HEK293 (cell line): Measurements from ENCODE around the gene BST1.

Source experiments
- CTCF ChIA-PET: fragments of 350-600 bp; formaldehyde crosslinking; extraction: SDS; loops from one replicate; lab custom pipeline; 2021; ENCODE audit warnings: antibody characterized with exemption; lab: Yijun Ruan, JAX
- POLR2A ChIA-PET: fragments of 300-600 bp; formaldehyde crosslinking; extraction: SDS; loops from one replicate; lab custom pipeline; 2020; ENCODE audit warnings: antibody characterized with exemption, inconsistent platforms; lab: Yijun Ruan, JAX
- H3K27ac ChIP-seq: fragments of 200-500 bp; sonication (Bioruptor generic); 2 replicates; pipeline ENCODE4 v1.5.1; 2014; ENCODE audit warnings: low read depth, low read length, control low read depth, inconsistent platforms; ENCODE audit errors: extremely low read depth
- H3K36me3 ChIP-seq, 2 experiments: fragments of 200-500 bp in 1 of 2; sonication (Bioruptor generic) in 1 of 2; 1 replicate in 1 of 2; 2 replicates in 1 of 2; pipeline ENCODE4 v1.5.1; 2014 to 2017; ENCODE audit warnings: inconsistent platforms in 2 of 2, low read length in 2 of 2; ENCODE audit not compliant: control insufficient read depth in 2 of 2, insufficient read depth in 1 of 2
- H3K4me1 ChIP-seq: fragments of 200-500 bp; sonication (Bioruptor generic); 2 replicates; pipeline ENCODE4 v1.5.1; 2014; ENCODE audit warnings: mild to moderate bottlenecking, low read length, inconsistent platforms; ENCODE audit not compliant: control insufficient read depth, insufficient read depth
- H3K4me3 ChIP-seq: 2 replicates; pipeline ENCODE4 v1.5.1; 2011; ENCODE audit warnings: low read depth, mild to moderate bottlenecking, control low read depth, low read length, moderate library complexity
- H3K9me3 ChIP-seq: fragments of 200-500 bp; sonication (Bioruptor generic); 2 replicates; pipeline ENCODE4 v1.5.1; 2014; ENCODE audit warnings: low read depth, low read length, inconsistent platforms; ENCODE audit not compliant: control insufficient read depth, insufficient read depth
- KLF8 ChIP-seq: fragments of 450-650 bp; formaldehyde crosslinking; IDR thresholded peaks from 2 replicates; pipeline ENCODE4 v1.5.1; 2016; ENCODE audit warnings: missing biosample characterization, missing genetic modification characterization
- MEIS1 ChIP-seq: sonication (generic); formaldehyde crosslinking; IDR thresholded peaks from 2 replicates; pipeline ENCODE4 v1.8.1; 2022; ENCODE audit warnings: missing genetic modification reagents, mild to moderate bottlenecking, borderline replicate concordance
- REPIN1 ChIP-seq: fragments of 450-650 bp; formaldehyde crosslinking; IDR thresholded peaks from 2 replicates; pipeline ENCODE4 v1.5.1; 2017; ENCODE audit warnings: missing biosample characterization, missing genetic modification characterization, low read depth
- ZBTB48 ChIP-seq: fragments of 450-650 bp; formaldehyde crosslinking; IDR thresholded peaks from 2 replicates; pipeline ENCODE4 v1.5.1; 2016; ENCODE audit warnings: missing biosample characterization, missing genetic modification characterization
- ZNF132 ChIP-seq: fragments of 450-650 bp; formaldehyde crosslinking; IDR thresholded peaks from 2 replicates; pipeline ENCODE4 v1.5.1; 2017; ENCODE audit warnings: missing biosample characterization, missing genetic modification characterization, borderline replicate concordance
- ZNF169 ChIP-seq: fragments of 450-650 bp; formaldehyde crosslinking; IDR thresholded peaks from 2 replicates; pipeline ENCODE4 v1.5.1; 2016; ENCODE audit warnings: missing biosample characterization, missing genetic modification characterization
- ZNF174 ChIP-seq: fragments of 450-650 bp; formaldehyde crosslinking; IDR thresholded peaks from 2 replicates; pipeline ENCODE4 v1.5.0; 2017; ENCODE audit warnings: missing biosample characterization, mild to moderate bottlenecking, missing genetic modification characterization
- ZNF175 ChIP-seq: fragments of 450-650 bp; formaldehyde crosslinking; IDR thresholded peaks from 2 replicates; pipeline ENCODE4 v1.5.1; 2016; ENCODE audit warnings: missing biosample characterization, missing genetic modification characterization
- ZNF19 ChIP-seq: fragments of 450-650 bp; formaldehyde crosslinking; IDR thresholded peaks from 2 replicates; pipeline ENCODE4; 2016; ENCODE audit warnings: missing biosample characterization, missing genetic modification characterization, low read depth
- ZNF558 ChIP-seq: fragments of 450-650 bp; formaldehyde crosslinking; IDR thresholded peaks from 2 replicates; pipeline ENCODE4 v1.5.1; 2016; ENCODE audit warnings: missing biosample characterization, missing genetic modification characterization
- ZNF843 ChIP-seq: fragments of 450-650 bp; formaldehyde crosslinking; IDR thresholded peaks from 2 replicates; pipeline ENCODE4 v1.5.1; 2016; ENCODE audit warnings: missing biosample characterization, missing genetic modification characterization
- TF ChIP-seq, protein P1 (sequence below): fragments of 450-650 bp; formaldehyde crosslinking; IDR thresholded peaks from 2 replicates; pipeline ENCODE4 v1.5.1; 2016; ENCODE audit warnings: missing biosample characterization, missing genetic modification characterization
- TF ChIP-seq, protein P2 (sequence below): fragments of 450-650 bp; formaldehyde crosslinking; IDR thresholded peaks from 2 replicates; pipeline ENCODE4 v1.5.1; 2016; ENCODE audit warnings: missing biosample characterization, missing genetic modification characterization
- TF ChIP-seq, protein P3 (sequence below): fragments of 450-650 bp; formaldehyde crosslinking; IDR thresholded peaks from 2 replicates; pipeline ENCODE4 v1.5.1; 2016; ENCODE audit warnings: missing biosample characterization, missing genetic modification characterization
- TF ChIP-seq, protein P4 (sequence below): sonication (generic); formaldehyde crosslinking; IDR thresholded peaks from 2 replicates; pipeline ENCODE4 v1.8.1; 2022; ENCODE audit warnings: mild to moderate bottlenecking, moderate library complexity, missing genetic modification reagents

The BST1 gene

DNA sequence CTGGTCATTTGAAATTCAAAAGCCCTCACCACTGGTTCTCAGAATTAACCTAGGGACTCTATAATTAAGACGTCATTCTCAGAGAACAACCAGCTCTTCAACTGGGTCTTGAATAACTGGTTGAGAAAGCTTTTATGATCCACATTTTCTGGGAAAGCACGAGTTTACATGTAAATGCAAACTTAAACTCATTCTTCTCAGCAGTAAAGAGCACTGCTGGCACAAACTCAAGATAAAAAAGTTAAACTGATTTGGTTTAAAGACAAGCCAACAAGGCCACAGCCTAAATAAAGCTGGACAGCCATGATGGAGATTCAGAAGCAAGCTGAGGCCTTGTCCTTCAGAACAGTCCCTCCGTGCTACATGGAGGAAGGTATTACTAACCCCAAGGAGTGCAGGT, 13.2 kb downstream of the BST1 start:
- ChIA-PET CTCF (interaction anchor here (1.0 kb wide), 1 partner anchor 26 kb away, joined by 3 read pairs; no protein-coding TSS in a partner anchor), POLR2A (no interaction called here)
- Histone ChIP-seq H3K9me3 (no peaks in the 10 kb centered on the region), H3K27ac (no peak overlapping the region), H3K4me3 (no peak overlapping the region)
- no peak for TF ChIP-seq ZNF132 (tag by site-specific recombination)
- TF ChIP-seq, protein P1, sequence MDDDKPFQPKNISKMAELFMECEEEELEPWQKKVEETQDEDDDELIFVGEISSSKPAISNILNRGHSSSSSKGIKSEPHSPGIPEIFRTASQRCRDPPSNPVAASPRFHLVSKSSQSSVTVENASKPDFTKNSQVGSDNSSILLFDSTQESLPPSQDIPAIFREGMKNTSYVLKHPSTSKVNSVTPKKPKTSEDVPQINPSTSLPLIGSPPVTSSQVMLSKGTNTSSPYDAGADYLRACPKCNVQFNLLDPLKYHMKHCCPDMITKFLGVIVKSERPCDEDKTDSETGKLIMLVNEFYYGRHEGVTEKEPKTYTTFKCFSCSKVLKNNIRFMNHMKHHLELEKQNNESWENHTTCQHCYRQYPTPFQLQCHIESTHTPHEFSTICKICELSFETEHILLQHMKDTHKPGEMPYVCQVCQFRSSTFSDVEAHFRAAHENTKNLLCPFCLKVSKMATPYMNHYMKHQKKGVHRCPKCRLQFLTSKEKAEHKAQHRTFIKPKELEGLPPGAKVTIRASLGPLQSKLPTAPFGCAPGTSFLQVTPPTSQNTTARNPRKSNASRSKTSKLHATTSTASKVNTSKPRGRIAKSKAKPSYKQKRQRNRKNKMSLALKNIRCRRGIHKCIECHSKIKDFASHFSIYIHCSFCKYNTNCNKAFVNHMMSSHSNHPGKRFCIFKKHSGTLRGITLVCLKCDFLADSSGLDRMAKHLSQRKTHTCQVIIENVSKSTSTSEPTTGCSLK (tag by site-specific recombination): no peak
- no peak for TF ChIP-seq KLF8 (tag by site-specific recombination)
- TF ChIP-seq, protein P2, sequence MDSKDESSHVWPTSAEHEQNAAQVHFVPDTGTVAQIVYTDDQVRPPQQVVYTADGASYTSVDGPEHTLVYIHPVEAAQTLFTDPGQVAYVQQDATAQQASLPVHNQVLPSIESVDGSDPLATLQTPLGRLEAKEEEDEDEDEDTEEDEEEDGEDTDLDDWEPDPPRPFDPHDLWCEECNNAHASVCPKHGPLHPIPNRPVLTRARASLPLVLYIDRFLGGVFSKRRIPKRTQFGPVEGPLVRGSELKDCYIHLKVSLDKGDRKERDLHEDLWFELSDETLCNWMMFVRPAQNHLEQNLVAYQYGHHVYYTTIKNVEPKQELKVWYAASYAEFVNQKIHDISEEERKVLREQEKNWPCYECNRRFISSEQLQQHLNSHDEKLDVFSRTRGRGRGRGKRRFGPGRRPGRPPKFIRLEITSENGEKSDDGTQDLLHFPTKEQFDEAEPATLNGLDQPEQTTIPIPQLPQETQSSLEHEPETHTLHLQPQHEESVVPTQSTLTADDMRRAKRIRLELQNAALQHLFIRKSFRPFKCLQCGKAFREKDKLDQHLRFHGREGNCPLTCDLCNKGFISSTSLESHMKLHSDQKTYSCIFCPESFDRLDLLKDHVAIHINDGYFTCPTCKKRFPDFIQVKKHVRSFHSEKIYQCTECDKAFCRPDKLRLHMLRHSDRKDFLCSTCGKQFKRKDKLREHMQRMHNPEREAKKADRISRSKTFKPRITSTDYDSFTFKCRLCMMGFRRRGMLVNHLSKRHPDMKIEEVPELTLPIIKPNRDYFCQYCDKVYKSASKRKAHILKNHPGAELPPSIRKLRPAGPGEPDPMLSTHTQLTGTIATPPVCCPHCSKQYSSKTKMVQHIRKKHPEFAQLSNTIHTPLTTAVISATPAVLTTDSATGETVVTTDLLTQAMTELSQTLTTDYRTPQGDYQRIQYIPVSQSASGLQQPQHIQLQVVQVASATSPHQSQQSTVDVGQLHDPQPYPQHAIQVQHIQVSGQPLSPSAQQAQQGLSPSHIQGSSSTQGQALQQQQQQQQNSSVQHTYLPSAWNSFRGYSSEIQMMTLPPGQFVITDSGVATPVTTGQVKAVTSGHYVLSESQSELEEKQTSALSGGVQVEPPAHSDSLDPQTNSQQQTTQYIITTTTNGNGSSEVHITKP (tag by site-specific recombination): no peak
- TF ChIP-seq ZNF175 (tag by site-specific recombination): no peak
- no peak for TF ChIP-seq ZNF19 (tag by site-specific recombination)
- TF ChIP-seq, all 188 proteins: peak for 0
- H3K36me3 ChIP-seq: no peaks in the 10 kb centered on the region
- H3K4me1 ChIP-seq: no peaks in the 10 kb centered on the region

DNA sequence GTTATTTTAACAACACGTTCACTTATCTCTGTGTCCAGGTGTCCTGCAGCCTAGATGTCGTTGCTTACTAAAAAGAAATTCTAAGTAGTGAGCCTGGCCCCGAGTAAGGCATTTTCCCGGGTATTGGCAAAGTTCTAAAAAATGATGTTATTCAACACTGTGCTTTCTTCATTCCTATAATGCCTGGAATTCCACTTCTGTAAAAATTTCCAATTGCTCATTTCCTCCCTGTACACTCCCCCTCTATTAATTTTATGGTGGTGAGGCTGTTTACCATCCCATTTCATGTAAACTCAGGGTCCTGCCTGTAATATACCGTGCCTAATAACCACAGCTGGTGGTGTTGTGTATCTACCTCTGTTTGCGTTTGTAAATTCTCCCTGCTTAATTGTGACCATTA, 14.2 kb downstream of the BST1 start:
- no peak for TF ChIP-seq ZNF843 (tag by site-specific recombination)
- TF ChIP-seq, all 188 proteins: peak for 0
- H3K4me3 ChIP-seq: no peak overlapping the region

DNA sequence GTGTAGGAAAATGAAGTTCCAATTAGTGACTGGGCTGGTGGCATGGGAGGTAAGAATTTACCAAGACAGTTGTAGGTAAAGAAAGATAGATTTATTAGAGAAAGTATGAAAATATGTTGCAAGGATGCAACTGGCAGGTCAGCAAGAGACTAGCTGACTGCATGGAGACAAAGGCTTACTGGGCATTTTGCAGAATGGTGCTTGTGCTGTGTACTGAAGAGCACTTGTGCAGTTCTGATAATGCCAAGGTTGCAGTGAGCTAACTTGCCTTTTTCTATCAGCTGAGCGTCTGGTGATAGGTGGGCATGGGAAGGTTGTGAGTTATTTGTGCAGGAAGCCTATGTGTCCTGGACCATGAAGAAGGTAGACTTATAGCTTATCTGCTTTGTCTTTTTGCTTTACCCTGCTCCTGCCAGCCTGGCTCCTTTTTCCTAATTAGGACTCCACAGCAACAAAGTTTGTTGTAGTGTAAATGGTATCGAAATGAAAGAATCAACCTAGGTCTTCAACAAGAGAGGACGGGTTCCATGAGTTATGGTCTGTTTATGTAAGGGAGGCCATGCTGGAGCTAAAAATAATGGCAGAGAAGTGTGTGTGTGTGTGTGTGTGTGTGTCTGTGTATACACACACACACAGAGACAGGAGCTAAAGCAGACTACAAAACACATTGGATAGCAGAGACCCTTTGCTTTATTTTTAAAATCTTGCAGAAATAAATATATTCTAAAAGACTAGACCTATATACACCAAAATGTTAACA, 15.0 kb downstream of the BST1 start:
- no peaks in the 10 kb centered on the region for H3K36me3 ChIP-seq
- TF ChIP-seq REPIN1 (tag by site-specific recombination) (no peak), MEIS1 (CRISPR knock-in tag) (no peak), ZNF169 (tag by site-specific recombination) (no peak), ZBTB48 (tag by site-specific recombination) (no peak), ZNF174 (tag by site-specific recombination) (no peak), ZNF558 (tag by site-specific recombination) (no peak)
- TF ChIP-seq, protein P3, sequence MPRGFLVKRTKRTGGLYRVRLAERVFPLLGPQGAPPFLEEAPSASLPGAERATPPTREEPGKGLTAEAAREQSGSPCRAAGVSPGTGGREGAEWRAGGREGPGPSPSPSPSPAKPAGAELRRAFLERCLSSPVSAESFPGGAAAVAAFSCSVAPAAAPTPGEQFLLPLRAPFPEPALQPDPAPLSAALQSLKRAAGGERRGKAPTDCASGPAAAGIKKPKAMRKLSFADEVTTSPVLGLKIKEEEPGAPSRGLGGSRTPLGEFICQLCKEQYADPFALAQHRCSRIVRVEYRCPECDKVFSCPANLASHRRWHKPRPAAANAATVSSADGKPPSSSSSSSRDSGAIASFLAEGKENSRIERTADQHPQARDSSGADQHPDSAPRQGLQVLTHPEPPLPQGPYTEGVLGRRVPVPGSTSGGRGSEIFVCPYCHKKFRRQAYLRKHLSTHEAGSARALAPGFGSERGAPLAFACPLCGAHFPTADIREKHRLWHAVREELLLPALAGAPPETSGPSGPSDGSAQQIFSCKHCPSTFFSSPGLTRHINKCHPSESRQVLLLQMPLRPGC (tag by site-specific recombination): no peak
- TF ChIP-seq, protein P4, sequence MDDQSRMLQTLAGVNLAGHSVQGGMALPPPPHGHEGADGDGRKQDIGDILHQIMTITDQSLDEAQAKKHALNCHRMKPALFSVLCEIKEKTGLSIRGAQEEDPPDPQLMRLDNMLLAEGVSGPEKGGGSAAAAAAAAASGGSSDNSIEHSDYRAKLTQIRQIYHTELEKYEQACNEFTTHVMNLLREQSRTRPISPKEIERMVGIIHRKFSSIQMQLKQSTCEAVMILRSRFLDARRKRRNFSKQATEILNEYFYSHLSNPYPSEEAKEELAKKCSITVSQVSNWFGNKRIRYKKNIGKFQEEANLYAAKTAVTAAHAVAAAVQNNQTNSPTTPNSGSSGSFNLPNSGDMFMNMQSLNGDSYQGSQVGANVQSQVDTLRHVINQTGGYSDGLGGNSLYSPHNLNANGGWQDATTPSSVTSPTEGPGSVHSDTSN: no peak
- POLR2A ChIA-PET: interaction anchor here (0.7 kb wide), 1 partner anchor 36 kb away, joined by 3 read pairs; the partner anchor contains the start of gene FAM200B
- no peak overlapping the region for H3K27ac ChIP-seq
- H3K4me1 ChIP-seq: no peaks in the 10 kb centered on the region
- CTCF ChIA-PET: interaction anchor here (0.7 kb wide), 1 partner anchor 996 kb away, joined by 5 read pairs; no protein-coding TSS in a partner anchor
- no peaks in the 10 kb centered on the region for H3K9me3 ChIP-seq
- no peak overlapping the region for H3K4me3 ChIP-seq

More for the DNA sequence above, 14.2 kb downstream of the BST1 start:
- Histone ChIP-seq H3K9me3 (no peaks in the 10 kb centered on the region), H3K27ac (no peak overlapping the region), H3K4me1 (no peaks in the 10 kb centered on the region), H3K36me3 (no peaks in the 10 kb centered on the region)
- CTCF ChIA-PET: no interaction called here
- POLR2A ChIA-PET: no interaction called here
